HepG2 (cell line): ENCODE measurements around the gene ARMC5. TPM values are rescaled to one million over a fixed set of nuclear protein-coding genes. Genes with fewer than 3 reads are reported as not detected.

Experiments
- AHR ChIP-seq: IDR thresholded peaks from 2 replicates; pipeline ENCODE4 v1.6.1; 2018; ENCODE audit warnings: missing genetic modification reagents, missing compliant biosample characterization
- BRCA1 ChIP-seq: sonication (generic); formaldehyde crosslinking; IDR thresholded peaks from 2 replicates; pipeline ENCODE4 v1.4.0; 2020; ENCODE audit warnings: missing genetic modification reagents
- CSRNP1 ChIP-seq: sonication (generic); formaldehyde crosslinking; IDR thresholded peaks from 2 replicates; pipeline ENCODE4 v1.8.1; 2023; ENCODE audit warnings: mild to moderate bottlenecking, missing genetic modification reagents
- GATAD1 ChIP-seq: IDR thresholded peaks from 2 replicates; pipeline ENCODE4 v1.6.1; 2016; ENCODE audit warnings: missing genetic modification reagents, missing compliant biosample characterization
- HOXA3 ChIP-seq: sonication (generic); formaldehyde crosslinking; IDR thresholded peaks from 2 replicates; pipeline ENCODE4 v1.5.0; 2020; ENCODE audit warnings: missing genetic modification reagents
- KDM3A ChIP-seq: IDR thresholded peaks from 2 replicates; pipeline ENCODE4 v1.6.1; 2018; ENCODE audit warnings: low read depth, missing compliant biosample characterization
- NFAT5 ChIP-seq: sonication (generic); formaldehyde crosslinking; IDR thresholded peaks from 2 replicates; pipeline ENCODE4 v1.4.0; 2020; ENCODE audit warnings: missing genetic modification reagents
- POGK ChIP-seq: sonication (generic); formaldehyde crosslinking; conservative IDR thresholded peaks from 2 replicates; pipeline ENCODE4 v1.8.0; 2022; ENCODE audit warnings: mild to moderate bottlenecking, moderate library complexity, missing genetic modification reagents
- POLR2G ChIP-seq: fragments of 200-400 bp; formaldehyde crosslinking; IDR thresholded peaks from 2 replicates; pipeline ENCODE4 v1.6.1; 2018; ENCODE audit warnings: mild to moderate bottlenecking, low read depth, low read length, moderate library complexity
- RXRB ChIP-seq: IDR thresholded peaks from 2 replicates; pipeline ENCODE4 v1.6.1; 2016; ENCODE audit warnings: borderline replicate concordance, missing genetic modification reagents, missing compliant biosample characterization
- SMAD1 ChIP-seq: sonication (generic); formaldehyde crosslinking; IDR thresholded peaks from 2 replicates; pipeline ENCODE4 v1.4.0; 2020; ENCODE audit warnings: missing genetic modification reagents, low read depth, mild to moderate bottlenecking, borderline replicate concordance
- ZMYM2 ChIP-seq: sonication (generic); formaldehyde crosslinking; IDR thresholded peaks from 2 replicates; pipeline ENCODE4 v1.8.0; 2022; ENCODE audit warnings: mild to moderate bottlenecking, missing genetic modification reagents
- ZNF180 ChIP-seq: sonication (generic); formaldehyde crosslinking; IDR thresholded peaks from 2 replicates; pipeline ENCODE4 v1.4.0; 2020; ENCODE audit warnings: low read depth, missing genetic modification reagents, borderline replicate concordance
- ZNF3 ChIP-seq: IDR thresholded peaks from 2 replicates; pipeline ENCODE4 v1.7.0; 2017; ENCODE audit warnings: inconsistent platforms
- ZNF317 ChIP-seq: sonication (generic); formaldehyde crosslinking; IDR thresholded peaks from 2 replicates; pipeline ENCODE4 v1.5.0; 2020; ENCODE audit warnings: mild to moderate bottlenecking, missing genetic modification reagents
- ZNF33B ChIP-seq: sonication (generic); formaldehyde crosslinking; IDR thresholded peaks from 2 replicates; pipeline ENCODE4 v1.5.1; 2020; ENCODE audit warnings: mild to moderate bottlenecking, missing genetic modification reagents
- ZNF530 ChIP-seq: sonication (generic); formaldehyde crosslinking; IDR thresholded peaks from 2 replicates; pipeline ENCODE4 v1.5.0; 2020; ENCODE audit warnings: low read depth, mild to moderate bottlenecking, missing genetic modification reagents
- ZNF543 ChIP-seq: sonication (generic); formaldehyde crosslinking; IDR thresholded peaks from 2 replicates; pipeline ENCODE4 v1.4.0; 2020; ENCODE audit warnings: mild to moderate bottlenecking, missing genetic modification reagents
- ZSCAN22 ChIP-seq: sonication (generic); formaldehyde crosslinking; IDR thresholded peaks from 2 replicates; pipeline ENCODE4 v1.4.0; 2020; ENCODE audit warnings: mild to moderate bottlenecking, missing genetic modification reagents
- ZZZ3 ChIP-seq: sonication (generic); formaldehyde crosslinking; IDR thresholded peaks from 2 replicates; pipeline ENCODE4 v1.4.0; 2020; ENCODE audit warnings: missing genetic modification reagents, mild to moderate bottlenecking, borderline replicate concordance
- polyA plus RNA-seq, 8 experiments: library from polyadenylated mRNA; depleted of rRNA in 3 of 8; stranded (reverse) in 7 of 8; unstranded in 1 of 8; fragments of >200 nt; fragmentation: Illumina TruSeq in 4 of 8; extraction: Trizol in 4 of 8; gene quantifications; 2 replicates each; pipeline versions ENCODE4 v1.2.1 to v1.2.3, GENCODE V29; 2011 to 2016; ENCODE audit warnings: low read depth in 4 of 8, missing spikeins in 1 of 8, mixed read lengths in 1 of 8; ENCODE audit not compliant: insufficient read depth in 1 of 8
- total RNA-seq, 5 experiments: library from RNA; depleted of rRNA; stranded (reverse); fragments of >200 nt; fragmentation: Illumina TruSeq; extraction: Trizol; gene quantifications; 2 replicates each; pipeline ENCODE4 v1.2.3, GENCODE V29; 2016; ENCODE audit warnings: low read depth in 1 of 5
- TF ChIP-seq, protein P1 (sequence below): sonication (generic); formaldehyde crosslinking; IDR thresholded peaks from 2 replicates; pipeline ENCODE4 v1.8.1; 2023; ENCODE audit warnings: missing genetic modification reagents, inconsistent platforms, borderline replicate concordance

The ARMC5 gene
- total and polyA plus RNA-seq, 2 of the 13 experiments (the other 11 are each of a cell fraction or from before 2014, with no cell fraction given) = 10.8 to 22.3 TPM

- TF ChIP-seq NFAT5 (CRISPR knock-in tag) (no peak), ZZZ3 (CRISPR knock-in tag) (no peak), ZNF3 (CRISPR knock-in tag) (no peak), ZNF180 (CRISPR knock-in tag) (no peak), ZSCAN22 (CRISPR knock-in tag) (no peak), ZNF317 (no peak), ZNF543 (CRISPR knock-in tag) (no peak), HOXA3 (CRISPR knock-in tag) (no peak), SMAD1 (CRISPR knock-in tag) (no peak), ZMYM2 (no peak), POLR2G (peak; percentile 56), CSRNP1 (CRISPR knock-in tag) (no peak), ZNF33B (CRISPR knock-in tag) (no peak), BRCA1 (no peak), AHR (CRISPR knock-in tag) (peak; percentile 53; the same call in 1 of the 2 replicates), POGK (CRISPR knock-in tag) (no peak), KDM3A (CRISPR knock-in tag) (no peak), GATAD1 (CRISPR knock-in tag) (no peak), ZNF530 (CRISPR knock-in tag) (no peak), RXRB (CRISPR knock-in tag) (peak; percentile 58; the same call in 1 of the 2 replicates)
- TF ChIP-seq, protein P1, sequence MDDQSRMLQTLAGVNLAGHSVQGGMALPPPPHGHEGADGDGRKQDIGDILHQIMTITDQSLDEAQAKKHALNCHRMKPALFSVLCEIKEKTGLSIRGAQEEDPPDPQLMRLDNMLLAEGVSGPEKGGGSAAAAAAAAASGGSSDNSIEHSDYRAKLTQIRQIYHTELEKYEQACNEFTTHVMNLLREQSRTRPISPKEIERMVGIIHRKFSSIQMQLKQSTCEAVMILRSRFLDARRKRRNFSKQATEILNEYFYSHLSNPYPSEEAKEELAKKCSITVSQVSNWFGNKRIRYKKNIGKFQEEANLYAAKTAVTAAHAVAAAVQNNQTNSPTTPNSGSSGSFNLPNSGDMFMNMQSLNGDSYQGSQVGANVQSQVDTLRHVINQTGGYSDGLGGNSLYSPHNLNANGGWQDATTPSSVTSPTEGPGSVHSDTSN (CRISPR knock-in tag) = no peak
Measured at GRCh38 chr16:31451681-31452351, 7.5 kb upstream of the ARMC5 start (continued).
